IPS-18a (cell line): ENCODE measurements around the gene RHOA.

Experiments
- H3K27ac ChIP-seq: one replicate; pipeline ENCODE4 v1.5.1; 2013; ENCODE audit warnings: low read length
- H3K27me3 ChIP-seq: one replicate; pipeline ENCODE4 v1.6.1; 2013; ENCODE audit warnings: mild to moderate bottlenecking, low read length; ENCODE audit not compliant: control insufficient read depth, insufficient read depth
- H3K36me3 ChIP-seq: one replicate; pipeline ENCODE4 v1.6.1; 2013; ENCODE audit warnings: low read depth, low read length; ENCODE audit not compliant: control insufficient read depth
- H3K4me1 ChIP-seq: one replicate; pipeline ENCODE4 v1.6.1; 2013; ENCODE audit warnings: low read depth, low read length; ENCODE audit not compliant: control insufficient read depth
- H3K4me3 ChIP-seq: one replicate; pipeline ENCODE4 v1.5.1; 2013; ENCODE audit warnings: low read length
- H3K9ac ChIP-seq: one replicate; pipeline ENCODE4 v1.6.1; 2013; ENCODE audit warnings: mild to moderate bottlenecking, low read length, moderate library complexity
- H3K9me3 ChIP-seq: one replicate; pipeline ENCODE4 v1.6.1; 2013; ENCODE audit warnings: low read depth, low read length; ENCODE audit not compliant: control insufficient read depth

RHOA gene

DNA sequence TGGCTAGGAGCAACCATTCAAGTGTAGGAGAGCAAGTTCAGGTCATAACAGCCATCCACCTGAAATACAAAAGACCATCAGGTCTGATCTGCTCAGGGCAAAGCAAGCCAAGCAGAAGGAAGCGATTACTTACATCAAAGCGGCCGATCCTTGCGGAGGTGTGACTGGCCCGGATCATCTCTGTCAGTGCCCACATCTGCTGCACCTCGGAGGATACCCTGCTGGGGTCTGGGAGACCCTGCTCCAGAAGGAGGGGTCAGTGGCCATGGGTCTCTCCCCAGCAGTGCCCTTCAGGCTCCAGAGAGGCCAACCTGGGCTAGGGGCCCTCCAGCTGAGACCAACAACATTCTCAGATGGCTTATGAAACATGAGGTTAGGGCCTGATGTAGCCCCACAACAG lies 13.0 kb upstream of the RHOA start:
- no peaks in the 10 kb centered on the region for H3K9me3 ChIP-seq
- peaks cover 7% of the 10 kb centered on the region for H3K4me1 ChIP-seq
- H3K27me3 ChIP-seq: no peaks in the 10 kb centered on the region
- no peak overlapping the region for H3K4me3 ChIP-seq
- H3K27ac ChIP-seq: no peak overlapping the region
- no peak overlapping the region for H3K9ac ChIP-seq
- H3K36me3 ChIP-seq: no peaks in the 10 kb centered on the region

DNA sequence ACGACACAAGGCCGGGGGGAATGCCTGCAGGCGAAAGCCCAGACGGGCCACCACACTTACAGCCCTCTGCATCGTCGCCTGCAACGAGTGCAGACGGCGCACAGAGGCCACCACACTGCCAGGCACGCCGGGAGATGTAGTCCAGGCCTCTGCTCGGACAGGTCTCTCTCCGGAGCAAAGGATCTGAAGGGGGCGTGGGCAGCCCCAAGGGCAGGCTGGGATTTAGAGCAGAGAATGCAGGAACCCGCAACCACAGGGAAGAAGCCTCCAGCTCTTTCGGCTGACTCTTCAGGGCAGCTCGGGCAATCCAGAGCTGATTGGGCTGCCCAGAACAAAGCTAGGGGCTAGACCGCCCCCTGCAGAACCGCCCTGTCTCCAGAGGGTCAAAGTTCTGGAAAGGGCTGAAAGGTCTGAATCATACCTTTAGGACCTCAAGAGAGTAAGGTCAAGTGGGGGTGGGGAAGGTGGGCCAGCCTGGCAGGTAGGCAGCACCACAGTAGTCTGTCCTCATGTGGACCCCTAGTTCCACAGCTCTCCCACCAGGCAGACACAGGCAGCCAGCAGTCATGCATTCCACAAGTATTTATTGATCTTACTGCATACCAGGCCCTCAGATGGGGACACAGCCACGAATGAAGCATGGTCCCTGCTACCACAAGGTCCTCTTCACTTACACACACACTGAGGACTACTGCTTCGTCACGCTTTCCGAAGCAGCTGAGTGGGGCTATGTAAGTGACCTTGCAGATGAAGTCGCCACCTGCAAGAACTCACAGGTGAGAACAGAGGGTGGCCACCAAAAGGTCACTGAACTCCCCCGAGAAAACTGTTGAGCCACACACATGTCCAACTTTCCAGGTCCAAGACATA lies 10.8 kb upstream of the RHOA start, which contains the start of gene AMT:
AMT (minus strand) TSS at position 95 of the 870 bp plus-strand sequence; CDS start at position 72, 23 bp downstream.
- Histone ChIP-seq H3K9me3 (no peaks in the 10 kb centered on the region), H3K36me3 (no peaks in the 10 kb centered on the region), H3K4me1 (peaks cover 7% of the 10 kb centered on the region), H3K27ac (peak within 1 kb of the TSS; percentile 18), H3K27me3 (no peaks in the 10 kb centered on the region), H3K9ac (peak within 1 kb of the TSS; percentile 57), H3K4me3 (peak within 1 kb of the TSS; percentile 70)

DNA sequence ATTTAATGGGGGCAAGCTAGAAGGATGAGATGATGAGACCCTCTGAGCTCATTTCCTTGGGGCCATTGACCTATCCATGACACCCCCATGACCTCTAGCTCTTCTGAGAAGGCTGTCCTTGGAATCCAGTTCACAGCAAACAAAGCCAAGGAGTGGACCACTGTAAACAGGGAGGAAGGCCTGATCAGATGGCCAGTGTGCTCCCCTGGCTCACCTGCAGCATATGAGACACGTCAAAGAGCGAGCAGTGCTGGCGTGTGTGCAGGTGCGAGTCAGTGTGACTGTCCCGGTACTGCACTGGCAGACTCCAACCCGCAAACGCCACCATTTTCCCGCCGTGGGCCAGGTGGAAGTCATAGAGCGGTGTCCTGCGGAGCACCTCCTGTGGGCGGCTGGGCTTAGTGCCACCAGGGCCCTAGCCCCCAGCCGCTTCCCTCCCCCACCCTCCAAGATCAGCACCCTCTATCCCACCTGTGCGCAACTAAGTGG lies 10.2 kb upstream of the RHOA start:
- H3K4me3 ChIP-seq: peak overlapping the region; percentile 70
- no peak overlapping the region for H3K27ac ChIP-seq
- no peaks in the 10 kb centered on the region for H3K27me3 ChIP-seq
- H3K9ac ChIP-seq: peak overlapping the region; percentile 57
- peaks cover 7% of the 10 kb centered on the region for H3K4me1 ChIP-seq
- no peaks in the 10 kb centered on the region for H3K36me3 ChIP-seq
- H3K9me3 ChIP-seq: no peaks in the 10 kb centered on the region

DNA sequence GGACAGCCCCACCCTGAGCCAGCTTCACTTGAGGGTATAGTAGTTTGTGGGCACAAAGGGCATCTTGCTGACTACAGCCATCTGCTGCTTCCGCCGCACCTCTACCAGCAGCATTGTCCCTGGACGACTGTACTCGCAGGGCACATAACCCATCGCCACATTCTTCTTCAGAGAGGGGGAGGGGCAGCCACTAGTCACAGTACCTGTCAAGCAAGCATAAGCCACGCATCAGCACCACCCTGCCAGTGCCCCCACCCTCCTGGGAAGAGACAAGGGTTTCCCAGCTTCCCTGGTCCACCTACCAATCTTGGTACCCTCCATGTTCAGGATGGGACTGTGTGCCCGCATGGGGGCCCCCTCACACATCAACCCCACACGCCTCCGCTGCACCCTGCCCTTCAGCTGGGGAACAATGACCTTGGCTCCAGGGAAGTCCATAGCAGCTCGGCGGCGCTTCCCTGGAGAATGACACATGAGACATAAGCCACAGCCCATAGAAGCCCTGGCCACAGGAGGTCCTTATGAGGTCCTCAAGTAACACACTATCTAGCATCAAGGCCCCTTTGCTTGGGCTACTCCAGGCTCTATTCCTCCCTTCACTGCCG lies 5.8 kb upstream of the RHOA start:
- H3K4me3 ChIP-seq: no peak overlapping the region
- H3K9ac ChIP-seq: no peak overlapping the region
- no peaks in the 10 kb centered on the region for H3K27me3 ChIP-seq
- no peaks in the 10 kb centered on the region for H3K36me3 ChIP-seq
- H3K4me1 ChIP-seq: peaks cover 2% of the 10 kb centered on the region
- no peaks in the 10 kb centered on the region for H3K9me3 ChIP-seq
- no peak overlapping the region for H3K27ac ChIP-seq

DNA sequence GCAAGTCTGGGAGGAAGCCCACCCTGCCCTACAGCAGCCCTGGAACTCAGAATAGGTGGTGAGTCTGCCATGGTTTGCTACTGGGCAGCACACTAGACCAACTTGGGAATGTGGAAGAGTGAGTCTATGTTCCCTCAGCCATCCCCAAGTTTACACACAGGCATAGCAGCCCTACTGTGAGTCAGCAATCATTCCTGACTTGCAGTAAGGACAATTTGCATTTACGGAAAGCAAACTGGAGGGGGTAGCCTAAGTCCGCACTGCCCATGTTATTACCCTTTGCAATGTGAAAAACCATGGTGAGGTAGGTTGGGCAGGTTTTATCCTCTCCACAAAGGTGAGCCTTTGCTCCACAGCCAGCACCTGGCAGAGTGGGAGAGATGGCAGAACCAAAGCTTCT lies 5.1 kb upstream of the RHOA start:
- no peaks in the 10 kb centered on the region for H3K9me3 ChIP-seq
- H3K27me3 ChIP-seq: no peaks in the 10 kb centered on the region
- no peak overlapping the region for H3K9ac ChIP-seq
- H3K36me3 ChIP-seq: no peaks in the 10 kb centered on the region
- no peak overlapping the region for H3K4me3 ChIP-seq
- H3K4me1 ChIP-seq: no peaks in the 10 kb centered on the region
- H3K27ac ChIP-seq: no peak overlapping the region

DNA sequence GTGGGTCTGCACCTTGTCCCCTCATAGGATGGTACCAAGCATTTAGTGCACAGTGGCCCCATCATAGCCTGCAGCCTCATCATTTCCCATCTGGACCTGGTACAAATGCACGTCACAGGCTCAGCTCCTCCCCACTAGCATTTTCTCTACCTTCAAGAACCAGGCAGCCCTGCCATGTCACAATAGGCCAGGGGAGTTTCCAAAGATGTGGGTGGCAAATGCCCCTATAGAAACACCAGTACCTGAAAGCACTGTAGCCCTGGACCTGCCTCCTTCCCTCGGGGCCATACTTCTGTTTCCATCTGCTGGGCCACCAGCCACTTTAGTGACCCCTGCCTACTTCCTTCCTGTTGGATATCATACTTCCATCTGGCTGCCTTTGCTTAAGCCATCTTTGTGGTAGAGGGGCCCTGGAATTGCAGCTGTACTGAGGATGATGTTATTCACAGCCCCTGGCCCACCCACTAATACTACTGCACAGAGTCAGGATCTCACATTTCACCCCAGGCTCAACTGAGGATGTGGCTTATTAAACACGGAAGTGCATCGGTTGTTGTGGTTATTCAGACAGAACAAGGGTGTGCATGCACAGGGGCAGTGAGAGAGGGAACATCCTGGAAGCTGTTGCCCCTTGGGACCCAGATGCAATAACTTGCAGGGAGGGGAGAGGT lies 4.3 kb upstream of the RHOA start:
- Histone ChIP-seq H3K4me3 (no peak overlapping the region), H3K36me3 (no peaks in the 10 kb centered on the region), H3K9ac (no peak overlapping the region), H3K27me3 (no peaks in the 10 kb centered on the region), H3K9me3 (no peaks in the 10 kb centered on the region), H3K4me1 (no peaks in the 10 kb centered on the region), H3K27ac (no peak overlapping the region)

DNA sequence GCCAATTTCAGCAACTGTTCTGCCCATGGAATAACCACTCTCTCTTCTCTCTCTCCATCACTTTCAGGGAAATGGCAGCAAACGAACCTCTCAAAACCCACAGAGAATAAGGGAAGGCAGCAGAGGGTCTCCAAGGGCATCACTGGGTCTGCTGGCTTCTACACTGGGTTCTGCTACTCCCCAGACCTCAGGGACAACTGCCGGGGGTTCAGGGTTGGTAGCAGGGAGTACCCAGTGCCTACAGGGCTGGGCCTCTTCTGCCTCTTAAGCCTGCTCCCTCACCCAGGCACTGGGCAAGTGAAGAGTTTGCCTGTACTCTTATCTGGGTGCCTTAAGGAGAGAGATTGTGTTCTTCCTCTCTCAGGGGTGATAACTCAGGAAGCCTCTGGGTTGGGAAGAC lies 3.0 kb upstream of the RHOA start:
- Histone ChIP-seq H3K4me3 (no peak overlapping the region), H3K9me3 (no peaks in the 10 kb centered on the region), H3K4me1 (peaks cover 9% of the 10 kb centered on the region), H3K36me3 (no peaks in the 10 kb centered on the region), H3K9ac (no peak overlapping the region), H3K27ac (no peak overlapping the region), H3K27me3 (no peaks in the 10 kb centered on the region)

DNA sequence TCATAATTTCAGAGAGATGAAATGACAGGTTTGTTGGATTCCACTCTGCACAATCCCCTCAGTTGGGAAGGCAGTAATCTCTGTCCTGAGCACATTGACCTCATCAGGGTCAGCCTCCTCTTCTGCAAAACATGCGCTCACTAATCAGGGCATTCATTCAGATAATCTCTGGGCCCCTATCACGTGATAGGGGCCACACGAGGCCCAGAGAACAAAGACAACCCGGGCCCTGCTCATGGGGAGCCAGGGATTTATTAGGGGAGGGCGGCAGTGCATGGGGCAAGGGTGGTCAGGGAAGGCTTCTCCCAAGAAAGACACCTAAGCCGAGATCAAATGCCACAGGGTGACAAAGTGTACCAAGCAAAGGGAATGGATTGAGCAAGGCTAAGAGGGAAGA lies 1.6 kb upstream of the RHOA start:
- H3K4me3 ChIP-seq: no peak overlapping the region
- H3K9ac ChIP-seq: no peak overlapping the region
- H3K27ac ChIP-seq: no peak overlapping the region
- no peaks in the 10 kb centered on the region for H3K9me3 ChIP-seq
- H3K36me3 ChIP-seq: no peaks in the 10 kb centered on the region
- no peaks in the 10 kb centered on the region for H3K27me3 ChIP-seq
- H3K4me1 ChIP-seq: peaks cover 13% of the 10 kb centered on the region

DNA sequence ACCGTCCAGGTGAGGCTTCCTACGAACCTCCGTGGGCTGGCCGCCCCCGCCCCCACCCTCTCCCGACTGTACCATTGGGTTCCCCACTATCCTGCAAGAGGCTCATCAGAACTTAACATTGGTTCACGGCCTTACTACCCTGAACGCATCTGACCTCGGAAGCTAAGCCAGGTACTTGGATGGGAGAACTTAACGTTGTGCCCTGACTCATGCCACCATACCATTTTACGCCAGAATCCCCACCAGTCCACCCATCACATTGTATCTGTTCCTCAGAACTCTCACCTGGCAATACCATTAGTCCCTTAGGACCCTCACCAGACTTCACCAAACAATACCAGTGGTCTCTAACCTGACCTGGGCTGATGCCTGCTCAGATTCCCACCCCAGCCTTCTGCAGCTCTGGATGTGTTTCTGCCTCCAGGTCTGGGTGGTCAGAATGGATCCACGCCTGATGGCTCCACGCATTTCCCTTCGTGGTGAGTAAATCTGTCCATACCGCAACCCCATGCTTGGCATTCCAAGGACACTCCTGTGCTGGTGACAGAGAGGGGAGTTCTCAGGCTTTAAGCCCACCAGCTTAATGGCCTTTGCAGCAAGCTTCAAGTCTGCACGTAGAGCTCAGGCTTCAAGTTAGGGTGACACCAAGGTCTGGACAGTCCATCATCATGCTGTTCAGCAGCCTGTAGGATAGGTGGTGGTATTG lies 1.0 kb upstream of the RHOA start:
- H3K27me3 ChIP-seq: no peaks in the 10 kb centered on the region
- peak overlapping the region; percentile 97 for H3K4me3 ChIP-seq
- peak overlapping the region; percentile 57 for H3K27ac ChIP-seq
- H3K9me3 ChIP-seq: no peaks in the 10 kb centered on the region
- H3K36me3 ChIP-seq: no peaks in the 10 kb centered on the region
- peaks cover 13% of the 10 kb centered on the region for H3K4me1 ChIP-seq
- H3K9ac ChIP-seq: peak overlapping the region; percentile 60

DNA sequence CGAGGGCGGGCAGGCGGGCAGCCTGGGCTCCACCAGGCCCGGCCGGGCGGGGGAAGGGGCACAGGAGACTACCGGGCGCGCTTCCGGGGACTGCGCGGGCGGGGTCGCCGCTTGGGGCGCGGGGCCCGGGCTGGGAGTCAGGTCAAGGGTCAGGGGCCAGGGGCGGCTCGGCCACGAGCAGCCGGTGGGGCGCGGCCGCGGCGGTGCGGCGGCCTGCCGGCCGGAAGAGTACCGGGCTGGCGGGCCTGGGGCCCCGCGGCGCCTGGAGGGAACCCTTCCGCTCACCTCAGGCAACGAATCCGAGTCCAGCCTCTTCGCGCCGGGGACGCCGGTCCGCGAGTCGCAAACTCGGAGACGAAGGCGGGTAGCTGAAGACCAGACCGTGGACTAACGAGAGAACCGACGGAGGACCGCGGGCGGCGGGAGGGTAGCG lies 225 bp downstream of the RHOA start:
- Histone ChIP-seq H3K4me3 (peak overlapping the region; percentile 97), H3K4me1 (peaks cover 13% of the 10 kb centered on the region), H3K9me3 (no peaks in the 10 kb centered on the region), H3K36me3 (no peaks in the 10 kb centered on the region), H3K9ac (peak overlapping the region; percentile 82), H3K27ac (peak overlapping the region; percentile 18), H3K27me3 (no peaks in the 10 kb centered on the region)
